Stimulated activated CD8-positive, alpha-beta memory T cell treated with anti-CD3 and anti-CD28 coated beads, Interleukin-4, amount 100 ng/mL, for 48 hours (primary cell): ENCODE measurements around the gene DAGLA.
A peak's percentile ranks its signal among the peaks of the same experiment; 100 is the strongest.

Experiments
- DNase-seq: peaks from one replicate; pipeline ENCODE4 v3.0.0-alpha.2; 2020

Gene DAGLA

GRCh38 chr11:61782841-61783240 lies 102.7 kb downstream of the DAGLA start:
- DNase-seq: no peak

DNA sequence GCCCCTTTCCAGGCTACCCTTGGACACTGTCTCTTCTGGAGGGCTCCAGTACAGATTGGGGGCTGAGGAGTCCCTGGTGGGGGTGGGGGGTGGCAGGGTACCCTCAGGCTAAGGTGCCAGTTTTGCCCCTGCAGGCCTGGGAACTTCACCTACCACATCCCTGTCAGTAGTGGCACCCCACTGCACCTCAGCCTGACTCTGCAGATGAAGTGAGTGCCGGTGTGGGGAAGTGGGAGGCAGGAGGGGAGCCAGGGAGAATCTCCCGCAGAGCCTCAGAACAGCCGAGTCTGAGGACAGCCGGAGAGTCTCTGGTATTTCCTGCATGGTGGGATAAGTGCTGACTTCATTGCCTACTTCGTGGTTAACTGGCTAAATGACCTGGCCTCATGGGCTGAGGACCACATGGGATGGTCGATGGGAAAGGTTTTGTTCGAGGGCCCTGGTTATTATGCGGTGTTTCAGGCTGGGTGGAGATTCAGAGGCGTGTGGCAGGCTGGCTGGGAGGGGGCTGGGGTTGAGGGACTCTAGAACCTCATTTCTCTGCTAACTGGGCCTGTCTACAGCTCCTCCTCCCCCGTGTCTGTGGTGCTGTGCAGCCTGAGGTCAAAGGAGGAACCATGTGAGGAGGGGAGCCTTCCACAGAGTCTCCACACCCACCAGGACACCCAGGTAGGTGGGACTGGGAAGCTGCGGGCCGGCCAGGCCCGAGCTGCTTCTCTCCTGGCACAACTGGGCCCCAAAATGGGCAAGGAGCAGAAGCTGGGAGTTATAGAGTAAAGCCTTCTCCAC lies 103.7 kb downstream of the DAGLA start:
- no peak for DNase-seq

GRCh38 chr11:61784506-61784805 lies 104.3 kb downstream of the DAGLA start:
- no peak for DNase-seq

GRCh38 chr11:61785837-61786402 lies 105.7 kb downstream of the DAGLA start:
- no peak for DNase-seq

GRCh38 chr11:61787928-61788491 lies 107.8 kb downstream of the DAGLA start:
- DNase-seq: no peak

DNA sequence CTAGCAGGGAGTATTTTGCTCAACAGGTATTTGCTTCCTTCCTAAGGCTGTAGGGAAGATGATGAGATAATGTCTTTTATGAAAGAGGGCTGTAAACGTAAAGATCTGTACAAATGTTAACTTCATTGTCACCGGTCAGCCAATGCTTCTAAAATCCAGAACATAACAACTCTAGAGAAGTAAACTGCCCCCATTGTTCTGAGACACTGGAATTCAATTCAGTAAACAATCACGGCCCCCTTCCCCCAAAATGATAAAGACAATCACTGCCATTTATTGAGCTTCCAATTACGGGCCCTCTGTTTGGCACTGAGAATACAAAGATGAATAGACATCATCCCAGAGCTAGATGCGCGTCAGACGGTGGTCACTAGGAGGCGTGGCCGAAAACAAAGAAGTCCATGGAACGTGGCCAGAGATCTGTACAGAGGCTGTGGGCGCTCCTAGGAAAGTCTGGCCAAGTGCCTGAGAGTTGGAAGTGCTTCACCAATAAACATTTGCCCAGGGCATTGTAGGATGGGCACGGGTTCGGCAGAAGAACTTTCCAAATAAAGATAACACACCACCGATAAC lies 111.6 kb downstream of the DAGLA start:
- DNase-seq: peak; percentile 67

- DNase-seq: peak; percentile 92
Measured at GRCh38 chr11:61792310-61793082, 112.3 kb downstream of the DAGLA start, which contains the start of the genes FEN1 and TMEM258. TSS of gene FEN1 (plus strand) at chr11:61792911. CDS start at chr11:61795362, 2,451 bp downstream. TSS of gene TMEM258 (minus strand) at chr11:61792599. CDS start at chr11:61792558, 41 bp downstream.

DNA sequence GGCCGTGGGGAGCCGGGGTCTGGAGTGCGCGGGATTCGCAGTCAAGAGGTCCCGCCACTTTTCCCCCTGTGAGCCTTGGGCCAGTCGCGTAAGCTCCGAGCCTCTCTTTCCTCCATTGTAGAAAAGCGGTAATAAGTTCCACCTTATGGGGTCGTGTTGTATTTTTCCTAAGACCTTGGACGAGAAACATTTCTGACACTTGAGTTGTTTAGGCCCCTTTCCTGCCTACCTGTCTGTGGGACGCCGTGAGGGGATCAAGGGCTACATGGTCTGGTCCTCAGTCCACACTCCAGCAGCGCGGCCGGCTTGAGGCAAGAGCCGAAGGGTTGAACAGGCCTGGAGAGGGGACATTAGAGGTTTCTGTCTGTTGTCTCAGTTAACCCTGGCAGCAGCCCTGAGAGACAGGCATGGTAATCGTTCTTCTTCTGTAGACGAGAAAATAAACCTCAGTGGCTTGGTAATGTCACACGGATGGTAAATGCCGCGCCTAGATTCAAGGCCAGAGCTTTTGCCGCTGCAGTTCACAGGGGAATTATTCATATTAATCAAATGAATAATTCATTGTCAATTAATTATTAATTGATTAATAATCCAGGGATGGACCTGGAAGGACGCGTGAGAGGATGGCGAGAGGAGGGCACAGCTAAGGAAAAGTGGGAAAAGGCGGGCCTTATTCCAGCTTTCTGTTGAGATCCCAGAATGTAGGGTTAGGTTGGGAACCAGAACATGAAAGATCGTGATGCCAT lies 113.1 kb downstream of the DAGLA start:
- DNase-seq: peak; percentile 38

GRCh38 chr11:61793829-61794204 lies 113.6 kb downstream of the DAGLA start:
- no peak for DNase-seq

DNA sequence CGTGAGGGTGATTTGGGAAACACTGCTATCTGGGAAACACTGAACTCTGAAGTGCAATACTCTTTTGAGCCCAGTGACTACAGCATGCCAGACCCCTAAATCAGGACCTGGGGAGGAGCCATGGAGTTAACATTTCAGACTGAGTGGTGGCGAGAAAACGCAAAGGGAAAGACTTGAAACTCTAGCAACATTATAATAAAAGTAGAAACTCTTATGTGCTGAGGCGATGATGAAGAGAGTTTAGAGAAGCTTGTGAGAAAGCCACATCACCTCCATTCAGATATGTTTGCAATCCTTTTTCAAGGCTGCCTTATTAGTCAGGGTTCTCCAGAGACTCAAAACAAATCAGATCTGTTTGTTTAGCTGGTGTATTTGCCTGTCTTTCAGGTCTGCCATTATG lies 114.4 kb downstream of the DAGLA start:
- DNase-seq: no peak

DNA sequence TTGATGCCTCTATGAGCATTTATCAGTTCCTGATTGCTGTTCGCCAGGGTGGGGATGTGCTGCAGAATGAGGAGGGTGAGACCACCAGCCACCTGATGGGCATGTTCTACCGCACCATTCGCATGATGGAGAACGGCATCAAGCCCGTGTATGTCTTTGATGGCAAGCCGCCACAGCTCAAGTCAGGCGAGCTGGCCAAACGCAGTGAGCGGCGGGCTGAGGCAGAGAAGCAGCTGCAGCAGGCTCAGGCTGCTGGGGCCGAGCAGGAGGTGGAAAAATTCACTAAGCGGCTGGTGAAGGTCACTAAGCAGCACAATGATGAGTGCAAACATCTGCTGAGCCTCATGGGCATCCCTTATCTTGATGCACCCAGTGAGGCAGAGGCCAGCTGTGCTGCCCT lies 115.3 kb downstream of the DAGLA start:
- no peak for DNase-seq

GRCh38 chr11:61795876-61796526 lies 115.8 kb downstream of the DAGLA start:
- no peak for DNase-seq
